ENCODE data around the gene VPS13D. TPM values are rescaled to one million over a fixed set of nuclear protein-coding genes. Genes with fewer than 3 reads are reported as not detected.

VPS13D gene
- total RNA-seq, 1 experiment from 2014 or later: 29.0 TPM

- TF ChIP-seq E2F4 (CRISPR knock-in tag; IDR thresholded peaks at IDR 0.05; ENCODE audit: borderline replicate concordance, low read depth): no peak
- no peak for TF ChIP-seq GRHL2 (CRISPR knock-in tag; IDR thresholded peaks at IDR 0.05; ENCODE audit: insufficient replicate concordance, severe bottlenecking)
- TF ChIP-seq TEAD1 (CRISPR knock-in tag; IDR thresholded peaks at IDR 0.05): no peak
- no peak for TF ChIP-seq ZNF416 (CRISPR knock-in tag; IDR thresholded peaks at IDR 0.05)
- no peak for TF ChIP-seq ZNF232 (CRISPR knock-in tag; IDR thresholded peaks at IDR 0.05)
- TF ChIP-seq HMGXB4 (CRISPR knock-in tag; IDR thresholded peaks at IDR 0.05): no peak
- no peak for TF ChIP-seq MYBL2 (CRISPR knock-in tag; IDR thresholded peaks at IDR 0.05)
- TF ChIP-seq ZSCAN18 (CRISPR knock-in tag; IDR thresholded peaks at IDR 0.05): no peak
- TF ChIP-seq CBFB (CRISPR knock-in tag; IDR thresholded peaks at IDR 0.05; ENCODE audit: low read depth): no peak
These were observed 44.6 kb upstream of the VPS13D start (continued) for GRCh38 chr1:12185036-12185917.

GRCh38 chr1:12185918-12186678 lies 43.7 kb upstream of the VPS13D start:
- Mint-ChIP-seq H3K27me3 (ENCODE audit: low read depth) (no peaks in the 10 kb centered on the region; the same call in 1 of the 2 replicates), H3K4me1 (peaks cover 25% of the 10 kb centered on the region), H3K9me3 (no peaks in the 10 kb centered on the region; the same call in 1 of the 2 replicates), H3K36me3 (no peaks in the 10 kb centered on the region), H3K4me3 (no peak overlapping the region), H3K27ac (no peak overlapping the region)
- POLR2A ChIA-PET: no interaction called here
- ATAC-seq (no peak), DNase-seq (ENCODE audit: low spot score) (no peak)
- TF ChIP-seq RELA (CRISPR knock-in tag; IDR thresholded peaks at IDR 0.05; ENCODE audit: borderline replicate concordance): no peak
- TF ChIP-seq NFATC4 (CRISPR knock-in tag; IDR thresholded peaks at IDR 0.05): no peak
- TF ChIP-seq ZNF263 (CRISPR knock-in tag; IDR thresholded peaks at IDR 0.05; ENCODE audit: low read depth): no peak
- TF ChIP-seq ZNF416 (CRISPR knock-in tag; IDR thresholded peaks at IDR 0.05): no peak
- no peak for TF ChIP-seq ZNF138 (CRISPR knock-in tag; conservative IDR thresholded peaks at IDR 0.05)
- TF ChIP-seq GRHL2 (CRISPR knock-in tag; IDR thresholded peaks at IDR 0.05; ENCODE audit: insufficient replicate concordance, severe bottlenecking): no peak
- no peak for TF ChIP-seq GTF2I (CRISPR knock-in tag; conservative IDR thresholded peaks at IDR 0.05)
- no peak for TF ChIP-seq CDX4 (CRISPR knock-in tag; IDR thresholded peaks at IDR 0.05; ENCODE audit: borderline replicate concordance)
- no peak for TF ChIP-seq GABPB1 (CRISPR knock-in tag; IDR thresholded peaks at IDR 0.05)
- no peak for TF ChIP-seq MAX (CRISPR knock-in tag; IDR thresholded peaks at IDR 0.05)
- no peak for TF ChIP-seq ZNF512 (CRISPR knock-in tag; IDR thresholded peaks at IDR 0.05; ENCODE audit: borderline replicate concordance)
- TF ChIP-seq OVOL2 (CRISPR knock-in tag; IDR thresholded peaks at IDR 0.05; ENCODE audit: borderline replicate concordance): no peak
- no peak for TF ChIP-seq FOXP4 (CRISPR knock-in tag; IDR thresholded peaks at IDR 0.05)
- no peak for TF ChIP-seq TP53 (CRISPR knock-in tag; IDR thresholded peaks at IDR 0.05)
- no peak for TF ChIP-seq ETV6 (CRISPR knock-in tag; IDR thresholded peaks at IDR 0.05)
- no peak for TF ChIP-seq RORB (CRISPR knock-in tag; IDR thresholded peaks at IDR 0.05)
- CTCF ChIA-PET: interaction anchor here (1.6 kb wide), 2 partner anchors 10 to 62 kb away, joined by 5 to 9 read pairs; no protein-coding TSS in a partner anchor

Measured in WTC11 (cell line).